IPS DF 19.7 (cell line): ENCODE measurements around the gene CAPN12.
A peak's percentile ranks its signal among the peaks of the same experiment; 100 is the strongest.

Experiments
- DNase-seq: peaks from one replicate; pipeline ENCODE4 v3.0.0-alpha.2; 2013; ENCODE audit warnings: low read depth, low spot score

The CAPN12 gene

GRCh38 chr19:38739440-38740256 is 4.6 kb downstream of the CAPN12 start:
- DNase-seq: no peak

GRCh38 chr19:38737921-38738737 is 6.1 kb downstream of the CAPN12 start:
- DNase-seq: no peak

DNA sequence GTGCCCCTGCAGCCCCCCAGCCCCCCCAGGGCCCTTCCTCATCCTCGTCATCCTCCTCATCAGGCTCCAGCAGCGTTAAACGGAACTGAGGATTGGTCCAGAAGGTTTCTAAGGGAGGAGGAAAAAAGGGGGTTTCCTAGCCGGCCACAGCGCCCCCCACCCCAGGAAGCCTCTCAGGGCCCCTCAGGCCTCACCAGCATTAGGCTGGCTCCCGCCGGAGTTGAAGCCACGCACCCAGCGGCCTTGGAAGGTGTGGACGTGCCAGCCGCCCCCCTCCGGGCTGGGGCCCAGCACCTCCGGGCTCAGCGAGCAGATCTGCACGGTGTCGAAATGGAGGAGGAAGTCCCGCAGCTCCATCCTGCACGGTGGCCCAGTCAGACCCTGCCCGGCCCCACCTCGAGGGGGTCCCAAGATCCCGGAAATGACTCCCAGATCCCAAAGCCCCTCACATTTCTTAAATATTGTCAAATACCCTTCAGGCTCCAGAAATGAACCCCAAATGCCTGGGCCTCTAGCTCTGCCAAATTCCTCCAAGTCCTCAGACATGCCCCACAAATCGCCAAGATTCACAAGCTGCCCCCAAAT is 6.9 kb downstream of the CAPN12 start:
- no peak for DNase-seq

DNA sequence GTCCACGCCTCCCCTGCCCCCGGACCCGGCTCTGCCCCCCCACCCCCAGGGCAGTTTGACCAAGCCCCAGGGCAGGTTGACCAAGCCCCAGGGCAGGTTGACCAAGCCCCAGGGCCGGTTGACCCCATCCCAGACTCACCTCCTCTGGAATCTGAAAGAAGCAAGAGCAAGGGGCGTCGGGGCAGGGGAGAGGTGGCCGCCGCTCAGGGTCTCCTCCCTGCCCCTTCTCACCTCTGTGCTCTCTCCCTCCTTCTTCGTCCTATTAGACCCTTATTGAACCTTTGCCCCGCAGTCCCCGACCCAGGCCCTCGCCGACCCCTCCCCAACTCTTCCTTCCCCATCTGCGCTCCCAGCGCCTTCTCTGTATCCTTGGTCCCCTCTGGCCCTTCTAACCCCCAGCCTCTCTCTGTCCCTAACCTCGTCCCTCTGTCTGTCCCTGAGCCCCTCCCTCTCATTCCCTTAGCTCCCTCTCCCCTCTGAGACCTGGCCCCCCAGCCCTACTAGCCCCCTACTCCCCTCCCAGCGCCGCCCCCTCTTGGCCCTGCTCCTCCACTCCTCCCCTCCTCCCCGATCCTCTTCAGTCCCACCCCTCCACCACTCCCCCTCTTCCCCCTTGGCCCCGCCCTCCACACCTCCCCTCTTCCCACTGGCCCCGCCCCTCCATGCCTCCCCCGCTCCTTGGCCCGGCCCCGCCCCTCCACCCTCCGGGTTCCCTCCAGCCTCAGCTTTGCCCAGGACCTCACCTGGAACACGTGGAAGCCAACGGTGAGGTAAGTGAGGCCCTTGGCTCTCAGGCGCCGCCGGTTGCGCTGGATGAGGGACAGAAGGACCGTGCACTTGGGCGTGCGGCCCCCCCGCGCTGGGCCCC is 7.6 kb downstream of the CAPN12 start:
- peak; percentile 33 for DNase-seq

DNA sequence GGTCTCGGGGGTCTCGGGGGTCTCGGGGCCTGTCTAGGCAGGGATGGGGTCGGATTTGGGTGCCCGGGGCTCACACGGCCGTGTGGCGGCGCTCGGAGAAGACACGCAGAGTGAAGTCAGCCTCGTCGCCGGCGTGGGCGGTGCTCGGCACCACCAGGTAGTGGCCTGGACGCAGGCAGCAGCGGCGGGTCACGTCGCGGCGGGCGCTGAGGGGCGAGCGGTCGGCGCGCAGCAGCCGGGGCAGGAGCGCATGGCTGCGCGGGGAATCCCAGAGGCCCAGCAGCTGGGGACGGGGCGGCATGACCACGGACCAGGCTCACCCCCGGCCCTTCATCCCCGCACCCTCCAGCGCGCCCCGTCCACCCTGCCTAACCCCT is 8.2 kb downstream of the CAPN12 start:
- DNase-seq: no peak

DNA sequence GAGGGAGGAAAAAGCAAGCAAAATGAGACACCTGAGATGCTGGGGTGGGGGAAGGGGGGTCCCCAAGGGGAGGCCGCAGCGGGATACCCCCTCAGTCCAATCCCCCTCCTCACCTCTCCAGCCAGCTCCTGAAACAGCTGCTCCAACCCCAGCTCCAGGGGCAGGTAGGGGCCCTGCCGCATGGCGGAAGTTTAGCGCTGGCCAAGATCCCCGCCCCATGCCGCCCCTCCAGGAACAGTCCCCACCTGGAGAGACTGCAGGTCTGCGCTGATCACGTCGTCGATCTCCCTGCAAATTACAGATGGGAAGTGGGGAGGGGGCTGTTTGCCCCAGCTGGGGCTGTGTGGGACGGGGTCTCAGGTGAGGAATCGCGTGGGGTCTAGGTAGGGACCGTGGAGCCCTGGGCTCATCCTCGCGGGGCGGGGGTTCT is 9.0 kb downstream of the CAPN12 start:
- peak; percentile 25 for DNase-seq

DNA sequence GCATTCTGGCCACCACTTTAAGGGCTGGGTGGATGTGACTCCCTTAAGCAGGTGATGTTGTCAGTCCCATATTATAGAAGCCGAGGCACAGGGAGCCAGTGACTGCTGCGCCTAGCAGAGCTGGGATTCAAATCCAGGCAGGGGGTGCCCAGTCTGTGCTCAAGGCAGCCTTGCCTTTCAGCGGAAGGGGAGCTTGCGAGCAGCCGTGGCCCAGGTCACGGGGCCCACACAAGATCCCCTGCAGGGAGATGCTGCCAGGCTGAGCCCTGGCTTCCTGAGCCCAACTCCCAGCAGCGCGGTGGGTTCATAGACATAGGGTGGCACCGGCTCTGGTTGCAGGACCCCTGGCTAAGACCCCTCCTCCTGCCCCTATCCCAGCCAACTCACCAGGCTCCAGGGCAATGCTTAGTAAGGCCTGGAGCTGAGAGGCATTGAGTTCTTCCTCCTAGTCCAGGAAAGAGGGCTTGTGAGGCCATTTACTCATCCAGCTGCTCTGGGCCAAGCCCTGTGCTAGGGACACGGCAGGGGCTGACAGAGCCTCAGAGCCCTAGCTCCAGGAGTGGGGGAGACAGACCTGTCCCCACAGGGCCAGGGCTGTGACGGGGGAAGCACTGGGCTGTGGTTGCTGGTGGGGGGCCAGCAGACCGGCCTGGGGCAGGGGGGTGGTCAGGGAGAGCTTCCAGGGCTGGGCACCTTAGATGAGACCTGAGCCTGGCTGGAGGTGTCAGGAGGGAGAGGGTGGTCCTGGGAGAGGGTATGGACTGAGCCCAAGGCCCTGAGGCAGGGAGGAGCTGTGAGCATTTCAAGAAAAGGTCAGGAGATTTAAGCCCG is 9.6 kb downstream of the CAPN12 start:
- DNase-seq: no peak

GRCh38 chr19:38734176-38734425 is 10.2 kb downstream of the CAPN12 start:
- no peak for DNase-seq

- DNase-seq: no peak
Observed at GRCh38 chr19:38733493-38734175, 10.6 kb downstream of the CAPN12 start.

DNA sequence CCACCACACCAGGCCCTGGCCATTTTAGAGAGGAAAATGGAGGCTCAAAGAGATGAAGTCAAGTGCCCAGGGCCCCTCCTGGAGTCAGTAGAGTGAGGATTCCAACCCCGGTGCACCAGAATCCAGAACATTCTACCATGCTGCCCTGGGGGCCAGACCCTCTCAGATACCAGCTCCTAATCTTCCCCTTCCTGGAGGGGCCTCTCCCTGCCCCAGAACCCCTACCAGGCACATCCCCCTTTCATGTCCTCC is 11.1 kb downstream of the CAPN12 start:
- DNase-seq: no peak

DNA sequence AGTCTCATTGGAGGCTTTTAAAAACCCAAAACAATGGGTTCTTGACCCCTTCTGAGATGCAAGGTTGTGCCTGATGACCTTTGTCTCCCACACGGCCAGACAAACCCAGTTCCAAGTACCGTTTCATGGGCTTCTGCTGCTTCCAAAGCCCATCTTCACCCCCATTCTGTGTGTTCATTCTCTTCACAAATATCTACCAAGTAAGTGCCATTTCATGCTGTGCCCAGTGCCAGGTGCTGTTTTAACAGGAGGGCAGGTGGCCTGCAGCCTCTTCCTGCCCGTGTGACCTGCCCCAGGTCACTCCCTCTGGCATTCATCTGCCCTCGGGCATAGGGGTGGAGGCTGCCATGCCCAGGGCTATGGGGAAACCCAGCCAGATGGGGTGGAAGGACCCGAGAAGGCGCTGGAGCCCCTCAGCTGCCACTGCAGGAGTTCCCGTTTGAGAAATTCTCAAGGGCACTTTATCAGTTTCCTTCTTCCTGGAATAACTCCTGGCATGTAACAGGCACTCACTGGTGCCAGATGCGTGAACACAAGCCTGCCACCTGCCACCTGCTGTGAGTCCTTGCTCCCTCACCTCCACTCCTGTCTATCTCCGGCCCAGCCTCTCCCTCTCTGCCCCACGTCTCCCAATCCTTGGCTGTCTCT is 12.5 kb downstream of the CAPN12 start:
- DNase-seq: no peak

GRCh38 chr19:38730731-38731589 is 13.3 kb downstream of the CAPN12 start:
- no peak for DNase-seq

- no peak for DNase-seq
Observed at GRCh38 chr19:38730470-38730730, 13.9 kb downstream of the CAPN12 start.

DNA sequence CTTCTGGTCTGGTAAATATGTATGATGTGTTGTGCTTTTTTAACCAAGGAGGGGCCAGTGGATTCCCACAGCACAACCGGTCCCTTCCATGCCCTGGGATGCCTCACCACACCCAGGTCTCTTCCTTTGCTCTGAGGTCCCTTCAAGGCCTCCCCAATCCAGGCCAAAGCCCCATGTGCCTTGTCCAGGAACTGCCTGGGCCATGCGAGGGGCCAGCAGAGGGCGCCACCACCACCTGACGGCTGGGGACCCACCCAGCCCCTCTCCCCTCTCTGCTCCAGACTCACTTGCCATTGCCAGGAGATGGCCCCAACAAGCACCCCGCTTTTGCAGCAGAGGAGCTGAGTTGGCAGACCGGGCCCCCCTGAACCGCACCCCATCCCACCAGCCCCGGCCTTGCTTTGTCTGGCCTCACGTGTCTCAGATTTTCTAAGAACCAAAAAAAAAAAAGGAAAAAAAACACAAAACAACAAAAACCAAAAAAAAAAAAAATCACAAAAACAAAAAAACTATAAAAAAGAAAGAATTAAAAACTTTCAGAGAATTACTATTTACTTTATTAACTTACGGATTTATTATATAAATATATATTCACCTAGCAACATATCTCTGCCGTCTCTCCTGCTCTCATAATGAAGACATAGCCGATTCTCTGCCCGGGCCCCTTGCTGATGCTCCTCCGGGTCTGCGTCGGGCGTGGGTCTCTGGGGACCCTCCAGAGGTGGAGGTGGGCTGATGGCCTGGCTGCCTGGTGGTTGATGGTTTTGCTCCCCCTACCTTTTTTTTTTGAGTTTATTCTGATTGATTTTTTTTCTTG is 14.4 kb downstream of the CAPN12 start:
- DNase-seq: peak; percentile 50

DNA sequence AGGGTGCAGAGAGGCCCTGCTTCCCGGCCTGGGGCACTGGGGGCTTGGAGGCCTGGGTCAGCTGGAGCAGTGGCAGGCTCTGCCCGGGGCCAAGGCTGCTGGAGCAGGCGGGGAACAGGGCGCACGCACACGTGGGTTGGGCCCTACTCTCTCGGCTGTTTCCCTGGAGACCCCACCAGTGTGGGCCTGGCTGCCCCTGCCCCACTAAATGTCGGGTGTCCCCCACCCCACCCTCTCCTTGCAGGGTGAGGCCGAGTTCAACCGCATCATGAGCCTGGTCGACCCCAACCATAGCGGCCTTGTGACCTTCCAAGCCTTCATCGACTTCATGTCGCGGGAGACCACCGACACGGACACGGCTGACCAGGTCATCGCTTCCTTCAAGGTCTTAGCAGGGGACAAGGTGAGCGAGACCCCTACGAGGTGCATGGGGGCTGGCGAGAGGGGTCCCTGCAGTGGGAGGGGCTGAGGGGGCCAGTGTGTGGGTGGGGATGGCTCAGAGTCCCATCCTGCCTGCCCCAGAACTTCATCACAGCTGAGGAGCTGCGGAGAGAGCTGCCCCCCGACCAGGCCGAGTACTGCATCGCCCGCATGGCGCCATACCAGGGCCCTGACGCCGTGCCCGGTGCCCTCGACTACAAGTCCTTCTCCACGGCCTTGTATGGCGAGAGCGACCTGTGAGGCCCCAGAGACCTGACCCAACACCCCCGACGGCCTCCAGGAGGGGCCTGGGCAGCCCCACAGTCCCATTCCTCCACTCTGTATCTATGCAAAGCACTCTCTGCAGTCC is 15.3 kb downstream of the CAPN12 start:
- no peak for DNase-seq

GRCh38 chr19:38727868-38728660 is 16.2 kb downstream of the CAPN12 start:
- DNase-seq: no peak

DNA sequence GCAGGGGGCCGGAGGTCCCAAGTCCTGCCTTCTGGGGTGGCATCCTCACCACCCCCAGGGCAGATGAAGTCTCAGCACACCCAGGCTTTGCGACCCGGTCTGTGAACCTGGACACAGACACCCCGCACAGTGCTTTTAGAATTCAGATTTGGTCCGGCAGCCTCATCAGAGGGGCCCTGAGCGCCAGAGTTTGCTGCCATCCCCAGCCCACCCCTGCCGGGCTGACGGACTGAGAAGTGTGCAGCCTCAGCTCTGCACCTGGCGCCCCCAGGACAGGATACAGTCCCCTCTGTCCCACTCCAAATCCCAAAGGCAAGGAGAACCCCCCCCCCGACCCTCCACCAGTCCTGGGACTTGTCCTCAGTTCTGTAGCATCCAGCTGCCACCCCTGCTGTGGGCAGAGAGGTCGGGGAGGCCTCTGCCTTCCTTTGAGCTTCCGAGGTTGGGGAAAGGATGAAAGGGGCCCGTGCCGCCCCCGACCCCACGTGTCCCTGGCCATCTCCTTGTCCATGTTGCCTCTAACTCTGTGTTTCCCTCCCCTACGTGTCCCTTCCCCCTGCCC is 16.9 kb downstream of the CAPN12 start:
- DNase-seq: no peak
